Muscle layer of colon (tissue), 2 donors: ENCODE data around the gene CDX2.

ENCODE experiments used
- H3K27ac ChIP-seq: one replicate; pipeline ENCODE4 v1.7.0; 2013; ENCODE audit warnings: low read depth, mild to moderate bottlenecking, low read length, moderate library complexity
- H3K27me3 ChIP-seq, 2 donors: one replicate each; pipeline ENCODE4 v1.7.0; 2013; ENCODE audit warnings: low read length in 2 of 2, mild to moderate bottlenecking in 2 of 2; ENCODE audit not compliant: insufficient read depth in 2 of 2, control insufficient read depth in 1 of 2
- H3K36me3 ChIP-seq: one replicate; pipeline ENCODE4 v1.7.0; 2013; ENCODE audit warnings: mild to moderate bottlenecking, low read length; ENCODE audit not compliant: insufficient read depth
- H3K4me1 ChIP-seq: one replicate; pipeline ENCODE4 v1.7.0; 2013; ENCODE audit warnings: mild to moderate bottlenecking, low read length; ENCODE audit not compliant: insufficient read depth
- H3K4me3 ChIP-seq, 2 donors: one replicate each; pipeline ENCODE4 v1.7.0; 2013; ENCODE audit warnings: low read length in 2 of 2, low read depth in 1 of 2, mild to moderate bottlenecking in 1 of 2, moderate library complexity in 1 of 2
- H3K9ac ChIP-seq: one replicate; pipeline ENCODE4 v1.7.0; 2013; ENCODE audit warnings: low read length
- H3K9me3 ChIP-seq: one replicate; pipeline ENCODE4 v1.7.0; 2013; ENCODE audit warnings: mild to moderate bottlenecking, low read length
- donor health status: abdominal sarcoma.
- donor health status: Adenocarcinoma of cecum.

The CDX2 gene

DNA sequence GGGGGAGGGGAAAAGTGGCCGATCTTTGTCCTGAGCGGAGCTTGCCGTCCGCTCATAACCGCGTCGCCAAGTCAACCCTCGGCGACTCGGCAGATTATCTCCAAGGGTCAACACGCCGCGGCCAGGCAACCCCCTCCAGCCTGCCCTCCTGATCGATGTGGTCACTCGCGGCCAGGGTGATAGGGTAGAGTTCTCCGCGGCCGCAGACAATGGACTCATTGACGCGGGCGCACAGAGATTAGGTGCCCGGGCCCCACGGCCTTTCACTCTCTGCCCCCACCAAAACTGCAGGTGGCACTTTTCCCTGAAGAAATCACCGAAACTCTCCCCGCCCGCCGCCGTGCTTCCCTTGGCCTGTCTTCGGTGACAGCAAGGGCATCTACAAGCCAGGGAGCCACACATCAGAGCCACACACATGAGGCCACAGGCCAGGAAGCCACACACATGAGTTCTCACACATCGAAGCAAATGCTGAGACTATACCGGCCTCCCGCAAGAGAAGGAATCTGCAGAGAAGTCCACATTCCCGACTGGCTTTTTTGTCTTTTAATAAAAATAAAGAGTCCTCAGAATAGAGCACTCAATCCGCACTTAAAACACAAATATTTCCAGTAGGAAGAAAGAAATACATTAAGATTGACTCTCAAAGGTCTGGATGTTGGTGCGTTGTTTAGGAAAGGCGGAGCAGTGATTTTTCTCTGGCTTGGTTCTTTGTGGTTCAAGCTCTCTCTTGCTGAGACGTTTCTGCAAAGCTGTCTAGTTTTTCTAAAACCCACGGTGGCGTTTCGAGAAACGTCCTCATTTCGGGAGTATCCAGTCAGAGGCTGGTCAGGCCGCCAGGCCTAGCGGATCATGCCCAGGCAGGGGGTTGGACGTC is 50.8 kb downstream of the CDX2 start:
- Histone ChIP-seq H3K9ac (no peak overlapping the region), H3K4me3 (no peak overlapping the region), H3K27ac (no peak overlapping the region), H3K27me3 (peaks cover 70 to 87% of the 10 kb centered on the region in 2 donors), H3K36me3 (no peaks in the 10 kb centered on the region), H3K9me3 (no peaks in the 10 kb centered on the region), H3K4me1 (peaks cover 7% of the 10 kb centered on the region)

GRCh38 chr13:27917121-27917947 is 51.8 kb downstream of the CDX2 start:
- Histone ChIP-seq H3K36me3 (no peaks in the 10 kb centered on the region), H3K4me3 (no peak overlapping the region), H3K4me1 (peaks cover 7% of the 10 kb centered on the region), H3K9me3 (no peaks in the 10 kb centered on the region), H3K27me3 (peaks cover 60 to 78% of the 10 kb centered on the region in 2 donors), H3K27ac (no peak overlapping the region), H3K9ac (no peak overlapping the region)

- H3K9ac ChIP-seq: no peak overlapping the region
Observed at GRCh38 chr13:27915301-27916207, 53.6 kb downstream of the CDX2 start.

DNA sequence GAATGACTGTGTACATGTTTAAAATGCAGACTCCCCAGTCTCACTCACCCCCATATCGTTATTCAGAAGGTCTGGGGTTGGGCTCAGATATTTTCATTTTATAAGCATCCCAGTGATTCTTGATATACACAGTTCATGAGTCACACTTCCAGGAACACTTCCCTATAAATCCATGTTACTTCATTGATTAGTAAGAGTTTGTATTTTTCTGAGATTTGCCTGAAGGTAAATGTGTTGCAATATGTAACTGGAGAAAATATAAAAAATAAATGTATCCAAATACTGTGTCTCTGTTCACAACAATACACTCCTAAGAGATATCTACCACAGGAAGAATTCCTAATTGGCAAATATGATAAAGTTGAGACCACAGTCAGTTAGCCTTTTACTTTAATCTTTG is 56.0 kb downstream of the CDX2 start:
- Histone ChIP-seq H3K27ac (no peak overlapping the region), H3K27me3 (peaks cover 35 to 46% of the 10 kb centered on the region in 2 donors)

More at GRCh38 chr13:27915301-27916207, 53.6 kb downstream of the CDX2 start:
- H3K4me1 ChIP-seq: peaks cover 3% of the 10 kb centered on the region
- no peak overlapping the region for H3K27ac ChIP-seq
- H3K36me3 ChIP-seq: no peaks in the 10 kb centered on the region
- H3K9me3 ChIP-seq: no peaks in the 10 kb centered on the region
- no peak overlapping the region for H3K4me3 ChIP-seq
- peaks cover 43 to 66% of the 10 kb centered on the region in 2 donors for H3K27me3 ChIP-seq

GRCh38 chr13:27911521-27911920 is 57.6 kb downstream of the CDX2 start:
- H3K36me3 ChIP-seq: no peaks in the 10 kb centered on the region
- H3K27me3 ChIP-seq: peaks cover 28 to 35% of the 10 kb centered on the region in 2 donors
- H3K27ac ChIP-seq: no peak overlapping the region
- no peak overlapping the region for H3K9ac ChIP-seq
- H3K4me1 ChIP-seq: no peaks in the 10 kb centered on the region
- no peak overlapping the region for H3K4me3 ChIP-seq
- H3K9me3 ChIP-seq: no peaks in the 10 kb centered on the region

More for the DNA sequence above, 56.0 kb downstream of the CDX2 start:
- H3K4me1 ChIP-seq: no peaks in the 10 kb centered on the region
- no peaks in the 10 kb centered on the region for H3K36me3 ChIP-seq
- H3K9me3 ChIP-seq: no peaks in the 10 kb centered on the region
- H3K4me3 ChIP-seq: no peak overlapping the region
- no peak overlapping the region for H3K9ac ChIP-seq
